Cardiac septum (tissue), 1 donor: Measurements from ENCODE around the gene TAS2R14. TPM values are rescaled to one million over a fixed set of nuclear protein-coding genes. Genes with fewer than 3 reads are reported as not detected.

Experiments
- DNase-seq: peaks from one replicate; pipeline ENCODE4 v3.0.0-alpha.2; 2020; ENCODE audit warnings: low spot score
- intact Hi-C: fragments of 100-400 bp; cut with DNase I; formaldehyde crosslinking; loops from one replicate; pipeline ENCODE4 v1.14.0; 2022
- total RNA-seq: library from RNA; stranded (reverse); fragmentation: NEBNext Ultra II Directional; extraction: Animal tissue kit (Norgen Biotek cat#: 25700); gene quantifications from one replicate; pipeline ENCODE4 v1.2.1, GENCODE V29; 2021
- donor health status: DM: no; HTN: no; CAD: no.

The TAS2R14 gene
- total RNA-seq, 1 donor from 2014 or later, result 1.3 TPM

GRCh38 chr12:10919809-10920208 lies 19.3 kb downstream of the TAS2R14 start:
- no peak for DNase-seq
- intact Hi-C loops, result no loop called here

GRCh38 chr12:10910380-10910779 lies 28.7 kb downstream of the TAS2R14 start:
- no peak for DNase-seq
- intact Hi-C loops, result no loop called here

GRCh38 chr12:10909462-10909861 lies 29.6 kb downstream of the TAS2R14 start, which contains the start of gene TAS2R13:
TAS2R13 (minus strand) TSS chr12:10909562; CDS start chr12:10909298, 264 bp downstream.
- intact Hi-C loops, result no loop called here
- DNase-seq, result no peak

GRCh38 chr12:10904686-10905085 lies 34.4 kb downstream of the TAS2R14 start:
- no peak for DNase-seq
- intact Hi-C loops, result no loop called here

GRCh38 chr12:10901427-10901826 lies 37.6 kb downstream of the TAS2R14 start:
- intact Hi-C loops, result no loop called here
- no peak for DNase-seq

- no peak for DNase-seq
- intact Hi-C loops, result no loop called here
Observed at GRCh38 chr12:10900972-10901371, 38.1 kb downstream of the TAS2R14 start.

- intact Hi-C loops, result no loop called here
- no peak for DNase-seq
Observed at GRCh38 chr12:10900530-10900929, 38.5 kb downstream of the TAS2R14 start.

GRCh38 chr12:10896854-10897253 lies 42.2 kb downstream of the TAS2R14 start:
- intact Hi-C loops, result no loop called here
- no peak for DNase-seq

- DNase-seq, result no peak
- intact Hi-C loops, result no loop called here
Observed at GRCh38 chr12:10891937-10892336, 47.1 kb downstream of the TAS2R14 start.

GRCh38 chr12:10889226-10889625 lies 49.8 kb downstream of the TAS2R14 start:
- intact Hi-C loops, result no loop called here

More at GRCh38 chr12:10889226-10889625, 49.8 kb downstream of the TAS2R14 start:
- DNase-seq, result no peak

Other genes starting within 250 kb of the TAS2R14 start
- gene YBX3, start 215.9 kb downstream of the TAS2R14 start, total RNA-seq, result 998 TPM
- gene TAS2R7, start 136.6 kb downstream of the TAS2R14 start, total RNA-seq, result not detected
- gene TAS2R8, start 132.0 kb downstream of the TAS2R14 start, total RNA-seq, result not detected
- gene TAS2R9, start 129.1 kb downstream of the TAS2R14 start, total RNA-seq, result not detected
- gene TAS2R10, start 112.9 kb downstream of the TAS2R14 start, total RNA-seq, result 0.30 TPM
- 2.6 TPM for gene PRR4, start 89.8 kb downstream of the TAS2R14 start, total RNA-seq
- gene PRH1, start 55.0 kb downstream of the TAS2R14 start, total RNA-seq, result 10.2 TPM
- gene TAS2R13, start 29.7 kb downstream of the TAS2R14 start, total RNA-seq, result 1.0 TPM
- gene PRH2, start 10.0 kb downstream of the TAS2R14 start, total RNA-seq, result not detected
- 0.97 TPM for gene TAS2R50, start 47.6 kb upstream of the TAS2R14 start, total RNA-seq
- gene TAS2R20, start 59.0 kb upstream of the TAS2R14 start, total RNA-seq, result 1.3 TPM
- 1.5 TPM for gene TAS2R19, start 83.4 kb upstream of the TAS2R14 start, total RNA-seq
- gene TAS2R31, start 92.1 kb upstream of the TAS2R14 start, total RNA-seq, result 2.1 TPM
- 0.78 TPM for gene TAS2R46, start 123.0 kb upstream of the TAS2R14 start, total RNA-seq
- gene TAS2R43, start 153.1 kb upstream of the TAS2R14 start, total RNA-seq, result 0.32 TPM
- gene TAS2R30, start 195.4 kb upstream of the TAS2R14 start, total RNA-seq, result 2.2 TPM
- 22.1 TPM for gene SMIM10L1, start 231.9 kb upstream of the TAS2R14 start, total RNA-seq
- not detected for gene TAS2R42, start 247.7 kb upstream of the TAS2R14 start, total RNA-seq